GM23248 (cell line): Measurements from ENCODE around the gene TBC1D10A. TPM values are rescaled to one million over a fixed set of nuclear protein-coding genes. Genes with fewer than 3 reads are reported as not detected.

Source experiments
- DNase-seq: peaks from one replicate; pipeline ENCODE4 v3.0.0-alpha.2; 2015
- H2AFZ ChIP-seq: fragments of 200-600 bp; sonication (generic); 2 replicates; pipeline ENCODE4 v1.6.1; 2016; ENCODE audit warnings: antibody characterized with exemption
- H3F3A ChIP-seq: fragments of 200-600 bp; sonication (generic); 2 replicates; pipeline ENCODE4 v1.6.1; 2016; ENCODE audit warnings: mild to moderate bottlenecking, antibody characterized with exemption, mixed run types; ENCODE audit not compliant: insufficient read depth
- H3K27ac ChIP-seq: fragments of 200-600 bp; sonication (generic); 2 replicates; pipeline ENCODE4 v1.5.1; 2016; ENCODE audit warnings: mild to moderate bottlenecking
- H3K27me3 ChIP-seq: fragments of 200-600 bp; sonication (generic); replicated peaks from 2 replicates; pipeline ENCODE4 v1.6.1; 2016; ENCODE audit warnings: mild to moderate bottlenecking; ENCODE audit not compliant: insufficient read depth
- H3K36me3 ChIP-seq: fragments of 200-600 bp; sonication (generic); 2 replicates; pipeline ENCODE4 v1.6.1; 2016; ENCODE audit warnings: low read depth, mild to moderate bottlenecking
- H3K4me1 ChIP-seq: fragments of 200-600 bp; sonication (generic); 2 replicates; pipeline ENCODE4 v1.6.1; 2016; ENCODE audit warnings: mild to moderate bottlenecking; ENCODE audit not compliant: insufficient read depth
- H3K4me2 ChIP-seq: fragments of 200-600 bp; sonication (generic); one replicate; pipeline ENCODE4 v1.6.1; 2016; ENCODE audit warnings: mild to moderate bottlenecking; ENCODE audit not compliant: unreplicated experiment
- H3K4me3 ChIP-seq: fragments of 200-600 bp; sonication (generic); 2 replicates; pipeline ENCODE4 v1.5.1; 2016; ENCODE audit warnings: mild to moderate bottlenecking
- H3K79me2 ChIP-seq: fragments of 200-600 bp; sonication (generic); 2 replicates; pipeline ENCODE4 v1.6.1; 2016; ENCODE audit warnings: mild to moderate bottlenecking; ENCODE audit not compliant: insufficient read depth
- H3K9ac ChIP-seq: fragments of 200-600 bp; sonication (generic); 2 replicates; pipeline ENCODE4 v1.6.1; 2016; ENCODE audit warnings: mild to moderate bottlenecking
- H3K9me2 ChIP-seq: fragments of 200-600 bp; sonication (generic); 2 replicates; pipeline ENCODE4 v1.6.1; 2016; ENCODE audit warnings: mixed run types, mild to moderate bottlenecking, moderate library complexity; ENCODE audit not compliant: insufficient read depth
- H3K9me3 ChIP-seq: fragments of 200-600 bp; sonication (generic); one replicate; pipeline ENCODE4 v1.6.1; 2017; ENCODE audit warnings: low read depth
- H4K20me1 ChIP-seq: fragments of 200-600 bp; sonication (generic); 2 replicates; pipeline ENCODE4 v1.6.0; 2016; ENCODE audit not compliant: insufficient read depth
- EZH2 ChIP-seq: fragments of 200-600 bp; sonication (generic); IDR thresholded peaks from 2 replicates; pipeline ENCODE4 v1.6.1; 2018; ENCODE audit warnings: antibody characterized with exemption, mild to moderate bottlenecking; ENCODE audit not compliant: insufficient read depth, poor library complexity, severe bottlenecking
- EZH2phosphoT487 ChIP-seq: fragments of 200-600 bp; sonication (generic); IDR thresholded peaks from 2 replicates; pipeline ENCODE4 v1.6.1; 2018; ENCODE audit warnings: antibody characterized with exemption, moderate library complexity, mild to moderate bottlenecking, low read depth; ENCODE audit not compliant: insufficient read depth
- WGBS, 2 experiments: methylation state at CpG; one replicate each; pipeline ENCODE4 v1.1.6; 2015 to 2017; ENCODE audit warnings: low lambda C conversion rate in 2 of 2, low coverage in 1 of 2; ENCODE audit errors: missing lambda C conversion rate in 2 of 2; 5-methylcytosine and 5-hydroxymethylcytosine counted together
- in situ Hi-C: fragments of 300-500 bp; cut with MboI; formaldehyde crosslinking; loops from 2 replicates; pipeline ENCODE4 v1.15.0; 2020
- polyA plus RNA-seq: library from polyadenylated mRNA; unstranded; fragments of >200 nt; fragmentation: Nextera tagmentation; extraction: Ambion mirVana; gene quantifications from 2 replicates; pipeline ENCODE4 v1.2.1, GENCODE V29; 2016
- total RNA-seq: library from RNA; depleted of rRNA; stranded (reverse); fragments of >200 nt; shearing (Covaris generic); gene quantifications from 2 replicates; pipeline ENCODE4 v1.2.3, GENCODE V29; 2014

The TBC1D10A gene
- total and polyA plus RNA-seq, 2 experiments from 2014 or later: 16.9 to 21.9 TPM

GRCh38 chr22:30248484-30248883 is 78.3 kb downstream of the TBC1D10A start:
- no peak for TF ChIP-seq EZH2
- 83 to 84% methylated on average over 6 of the region's 6 CpGs for WGBS, 2 experiments
- in situ Hi-C loops: no loop called here
- DNase-seq: no peak
- no peak overlapping the region for H3K27ac ChIP-seq
- no peaks in the 10 kb centered on the region for H3K79me2 ChIP-seq
- no peak overlapping the region for H2AFZ ChIP-seq
- H3K9me2 ChIP-seq: no peaks in the 10 kb centered on the region
- H3K9me3 ChIP-seq: no peaks in the 10 kb centered on the region
- H4K20me1 ChIP-seq: no peaks in the 10 kb centered on the region
- no peak overlapping the region for H3K4me3 ChIP-seq
- no peak overlapping the region for H3K4me2 ChIP-seq
- H3K36me3 ChIP-seq: no peaks in the 10 kb centered on the region
- H3K4me1 ChIP-seq: peaks cover 25% of the 10 kb centered on the region
- H3K27me3 ChIP-seq: no peaks in the 10 kb centered on the region
- no peak overlapping the region for H3K9ac ChIP-seq
- peaks cover 5% of the 10 kb centered on the region; the same call in 1 of the 2 replicates for H3F3A ChIP-seq

GRCh38 chr22:30247974-30248373 is 78.8 kb downstream of the TBC1D10A start:
- H3K4me3 ChIP-seq: no peak overlapping the region
- H2AFZ ChIP-seq: no peak overlapping the region
- no peaks in the 10 kb centered on the region for H3K36me3 ChIP-seq
- no peaks in the 10 kb centered on the region for H3K9me3 ChIP-seq
- H3F3A ChIP-seq: peaks cover 5% of the 10 kb centered on the region; the same call in 1 of the 2 replicates
- in situ Hi-C loops: no loop called here
- no peaks in the 10 kb centered on the region for H3K79me2 ChIP-seq
- no peaks in the 10 kb centered on the region for H3K9me2 ChIP-seq
- no peak overlapping the region for H3K4me2 ChIP-seq
- TF ChIP-seq EZH2phosphoT487: no peak
- no peak overlapping the region for H3K9ac ChIP-seq
- no peaks in the 10 kb centered on the region for H3K27me3 ChIP-seq
- no peak for DNase-seq
- H4K20me1 ChIP-seq: no peaks in the 10 kb centered on the region
- WGBS, 2 experiments: 95 to 98% methylated on average over 9 to 12 of the region's 12 CpGs
- H3K4me1 ChIP-seq: peaks cover 25% of the 10 kb centered on the region
- H3K27ac ChIP-seq: no peak overlapping the region

GRCh38 chr22:30247561-30247960 is 79.2 kb downstream of the TBC1D10A start:
- no peaks in the 10 kb centered on the region for H3K9me2 ChIP-seq
- WGBS, 2 experiments: 91 to 94% methylated on average over 11 of the region's 11 CpGs
- no peak overlapping the region for H2AFZ ChIP-seq
- no peaks in the 10 kb centered on the region for H3K79me2 ChIP-seq
- no peaks in the 10 kb centered on the region for H4K20me1 ChIP-seq
- no peak overlapping the region for H3K4me3 ChIP-seq
- peaks cover 25% of the 10 kb centered on the region for H3K4me1 ChIP-seq
- in situ Hi-C loops: no loop called here
- no peak overlapping the region for H3K9ac ChIP-seq
- H3K36me3 ChIP-seq: no peaks in the 10 kb centered on the region
- no peaks in the 10 kb centered on the region for H3K9me3 ChIP-seq
- no peak overlapping the region for H3K27ac ChIP-seq
- H3K27me3 ChIP-seq: no peaks in the 10 kb centered on the region
- DNase-seq: no peak
- H3K4me2 ChIP-seq: no peak overlapping the region
- peaks cover 8% of the 10 kb centered on the region; the same call in 1 of the 2 replicates for H3F3A ChIP-seq
- TF ChIP-seq EZH2phosphoT487 (no peak), EZH2 (no peak)

- H4K20me1 ChIP-seq: no peaks in the 10 kb centered on the region
- no peaks in the 10 kb centered on the region for H3K27me3 ChIP-seq
- H3K9ac ChIP-seq: peak overlapping the region; percentile 79
- H3K79me2 ChIP-seq: no peaks in the 10 kb centered on the region
- no peaks in the 10 kb centered on the region for H3K9me3 ChIP-seq
- no peak for TF ChIP-seq EZH2
- no peak for TF ChIP-seq EZH2phosphoT487
- peak overlapping the region; percentile 86 for H3K4me2 ChIP-seq
- no peak for DNase-seq
- peak overlapping the region; percentile 76 for H2AFZ ChIP-seq
- H3K27ac ChIP-seq: no peak overlapping the region
- in situ Hi-C loops: no loop called here
- H3K36me3 ChIP-seq: no peaks in the 10 kb centered on the region
- H3K4me1 ChIP-seq: peaks cover 21% of the 10 kb centered on the region
- peaks cover 12% of the 10 kb centered on the region; the same call in 1 of the 2 replicates for H3F3A ChIP-seq
- no peaks in the 10 kb centered on the region for H3K9me2 ChIP-seq
- WGBS, 2 experiments: 46 to 53% methylated on average over 11 to 15 of the region's 15 CpGs
- H3K4me3 ChIP-seq: peak overlapping the region; percentile 83
Measured at GRCh38 chr22:30246814-30247376, 79.8 kb downstream of the TBC1D10A start.
